Choroid plexus epithelial cell (primary cell): ENCODE measurements around the gene HAPLN2.

Source experiments
- DNase-seq: peaks from one replicate; pipeline ENCODE4 v3.0.0-alpha.2; 2010; ENCODE audit warnings: low read depth
- H3K4me3 ChIP-seq: 2 replicates; pipeline ENCODE4 v1.5.1; 2011; ENCODE audit warnings: low read depth, mild to moderate bottlenecking, control low read depth, low read length, moderate library complexity
- CTCF ChIP-seq: conservative IDR thresholded peaks from 2 replicates; pipeline ENCODE4 v1.5.1; 2011; ENCODE audit warnings: low read depth, mild to moderate bottlenecking, control low read depth, inconsistent platforms, low read length, moderate library complexity

HAPLN2 gene

GRCh38 chr1:156618853-156619581, at the start of gene HAPLN2:
Gene HAPLN2 (plus strand): TSS chr1:156619415. CDS start chr1:156623491, 4,076 bp downstream.
- peak; percentile 30 for DNase-seq
- TF ChIP-seq CTCF, result peak; percentile 60
- no peak within 1 kb of the TSS for H3K4me3 ChIP-seq

GRCh38 chr1:156571261-156571852, 47.9 kb upstream of the HAPLN2 start:
- no peak overlapping the region for H3K4me3 ChIP-seq
- DNase-seq, result peak; percentile 81
- no peak for TF ChIP-seq CTCF

DNA sequence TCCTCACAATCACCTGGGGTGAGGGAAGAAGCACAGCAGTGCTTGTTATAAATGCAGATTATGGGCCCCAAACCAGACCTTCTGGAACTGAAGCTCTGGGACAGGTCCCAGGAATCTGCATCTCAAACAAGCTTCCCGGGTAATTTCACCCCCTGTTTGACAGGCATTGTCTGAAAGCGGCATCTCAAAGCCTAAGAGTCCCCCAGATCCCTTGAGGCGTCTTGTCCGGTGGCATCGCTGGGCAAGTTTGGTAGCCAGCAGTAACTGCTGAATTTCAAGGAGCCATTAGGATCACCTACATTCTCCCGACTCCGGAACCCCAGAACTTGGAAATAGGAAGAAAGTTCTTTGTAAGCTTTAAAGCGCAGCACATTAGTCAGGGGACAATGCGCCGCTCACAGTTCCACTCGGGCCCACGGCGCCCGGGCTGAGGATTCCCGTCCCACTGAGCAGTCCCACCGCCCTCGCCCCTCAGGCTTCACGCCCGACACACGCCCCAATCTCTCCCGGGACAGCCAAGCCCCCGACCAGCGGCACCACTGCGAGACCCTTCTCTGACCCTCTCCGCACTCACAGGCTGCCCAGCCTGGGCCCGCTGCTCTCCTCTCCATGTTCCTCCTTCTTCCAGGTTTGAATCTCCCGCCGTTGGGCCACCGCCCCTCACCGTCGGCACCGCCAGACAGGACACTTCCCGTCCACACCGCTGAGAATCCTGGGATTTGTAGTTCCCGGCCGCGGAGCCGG, 47.1 kb upstream of the HAPLN2 start, which contains the start of gene IQGAP3:
Gene IQGAP3 (minus strand): TSS at position 647 of the 744 bp plus-strand sequence. CDS start 36 bp downstream, at position 611.
- TF ChIP-seq CTCF, result no peak
- peak within 1 kb of the TSS; percentile 68 for H3K4me3 ChIP-seq
- peak; percentile 88 for DNase-seq

GRCh38 chr1:156572663-156573018, 46.6 kb upstream of the HAPLN2 start:
- H3K4me3 ChIP-seq, result peak overlapping the region; percentile 68
- no peak for DNase-seq

DNA sequence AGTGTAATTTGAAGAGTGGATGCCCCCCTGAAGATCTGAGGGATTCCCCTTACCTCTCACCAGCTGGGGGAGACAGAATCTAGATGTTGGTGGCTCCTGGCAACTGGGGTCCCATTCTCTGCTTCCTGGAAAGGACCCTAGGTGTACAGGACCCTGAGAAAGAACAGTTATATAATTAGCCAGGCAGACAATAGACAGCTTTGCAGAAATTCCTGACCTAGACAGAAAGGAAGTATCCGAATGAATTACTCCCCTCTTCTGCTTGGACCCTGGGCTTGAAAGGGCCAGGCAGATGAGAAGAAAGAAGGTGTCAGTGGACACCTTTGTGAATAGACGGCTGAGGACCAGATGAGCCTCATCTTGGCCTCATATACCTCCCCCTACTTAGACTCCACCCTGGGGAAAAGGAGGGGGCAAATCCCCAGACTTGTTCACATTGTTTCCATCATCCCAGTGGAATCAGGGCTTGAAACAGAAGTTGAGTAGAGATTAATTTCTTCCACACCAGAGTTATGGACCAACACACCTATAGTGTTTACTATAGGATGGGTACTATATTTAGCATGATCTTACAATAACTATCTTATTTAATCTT, 45.1 kb upstream of the HAPLN2 start:
- no peak for TF ChIP-seq CTCF
- DNase-seq, result no peak
- H3K4me3 ChIP-seq, result no peak overlapping the region

More at GRCh38 chr1:156572663-156573018, 46.6 kb upstream of the HAPLN2 start:
- no peak for TF ChIP-seq CTCF

GRCh38 chr1:156577550-156577949, 41.7 kb upstream of the HAPLN2 start:
- TF ChIP-seq CTCF, result no peak
- no peak for DNase-seq
- no peak overlapping the region for H3K4me3 ChIP-seq
